Right lobe of liver (tissue), 6 donors: ENCODE measurements around the gene TNNT3. TPM values are rescaled to one million over a fixed set of nuclear protein-coding genes. Genes with fewer than 3 reads are reported as not detected.
"Not testable (repeated sequence)": the region's sequence is repeated elsewhere in the genome, so short reads cannot be mapped to it uniquely, and the experiment has no call there.

Experiments used
- ATAC-seq, 4 donors: fragments of 200-7000 bp; cut with Tn5 transposase; one replicate each; pipeline ENCODE4 v1.9.1; 2020; ENCODE audit warnings: mild to moderate bottlenecking in 4 of 4, moderate library complexity in 4 of 4
- DNase-seq, 3 donors: peaks; one replicate each; pipeline ENCODE4 v3.0.0-alpha.2; 2020
- H3K27ac ChIP-seq, 3 donors: fragments of 200-600 bp; one replicate each; pipeline ENCODE4 v1.8.0; 2022
- H3K27me3 ChIP-seq, 2 donors: fragments of 200-600 bp; one replicate each; pipeline ENCODE4 v1.8.0; 2022
- H3K36me3 ChIP-seq, 4 donors: fragments of 200-600 bp; sonication (generic) in 1 of 4; one replicate each; pipeline versions ENCODE4 v1.5.1 to v1.8.0; 2017 to 2022; ENCODE audit warnings: control low read depth in 1 of 4
- H3K4me1 ChIP-seq, 4 donors: fragments of 200-600 bp; sonication (generic) in 1 of 4; one replicate each; pipeline versions ENCODE4 v1.5.1 to v1.8.0; 2017 to 2022; ENCODE audit warnings: control low read depth in 1 of 4
- H3K4me3 ChIP-seq, 3 donors: fragments of 200-600 bp; one replicate each; pipeline ENCODE4 v1.8.0; 2022
- H3K9me3 ChIP-seq, 4 donors: fragments of 200-600 bp; sonication (generic) in 1 of 4; one replicate each; pipeline versions ENCODE4 v1.5.1 to v1.8.0; 2017 to 2022; ENCODE audit warnings: control low read depth in 1 of 4
- CTCF ChIP-seq, 4 donors: fragments of 200-600 bp in 3 of 4; fragments of 450-650 bp in 1 of 4; IDR thresholded peaks; one replicate each; pipeline versions ENCODE4 v1.5.1 to v1.8.0; 2016 to 2022; ENCODE audit warnings: antibody characterized with exemption in 4 of 4, mild to moderate bottlenecking in 2 of 4
- POLR2A ChIP-seq: fragments of 450-650 bp; IDR thresholded peaks from one replicate; pipeline ENCODE4 v1.6.1; 2017; ENCODE audit warnings: antibody characterized with exemption, mild to moderate bottlenecking
- WGBS: methylation state at CpG from one replicate; pipeline ENCODE4 v1.1.6; 2018; ENCODE audit warnings: low coverage, low lambda C conversion rate; ENCODE audit not compliant: insufficient coverage; ENCODE audit errors: missing lambda C conversion rate; 5-methylcytosine and 5-hydroxymethylcytosine counted together
- intact Hi-C, 2 donors: fragments of 100-400 bp; cut with DNase I; formaldehyde crosslinking; loops; one replicate each; pipeline versions ENCODE4 v1.11.2 to v1.14.1; 2022
- total RNA-seq, 6 experiments: library from RNA; depleted of rRNA in 2 of 6; stranded (reverse); fragments of >200 nt in 2 of 6; fragmentation: NEBNext Ultra II Directional in 3 of 6; extraction: Animal tissue kit (Norgen Biotek cat#: 25700) in 3 of 6; gene quantifications; one replicate each; pipeline versions ENCODE4 v1.1.0 to v1.2.4, GENCODE V29; 2016 to 2023
- donor health status: DM: no; HTN: yes; CAD: no.
- donor health status: DM: no; HTN: no; CAD: no.
- donor health status: DM: no; HTN: no; CAD: no.
- donor health status: DM: no; HTN: yes; CAD: no.
- donor health status: DM: no; HTN: yes; CAD: no.

TNNT3 gene
- total RNA-seq, 6 experiments from 2014 or later = 0.44 to 2.2 TPM; not detected in 4

GRCh38 chr11:1884303-1884700, 35.2 kb upstream of the TNNT3 start:
- no peaks in the 10 kb centered on the region for H3K4me1 ChIP-seq
- 94% methylated on average over 3 of the region's 5 CpGs for WGBS
- no peaks in the 10 kb centered on the region for H3K36me3 ChIP-seq
- H3K27me3 ChIP-seq = no peaks in the 10 kb centered on the region
- intact Hi-C loops = no loop called here
- no peak overlapping the region for H3K27ac ChIP-seq
- ATAC-seq (no peak), DNase-seq (peak in 1 of 3 donors; percentile 39)
- no peak overlapping the region for H3K4me3 ChIP-seq
- TF ChIP-seq CTCF (IDR thresholded peaks at IDR 0.05) (no peak), POLR2A (no peak)
- no peaks in the 10 kb centered on the region for H3K9me3 ChIP-seq

- H3K9me3 ChIP-seq, H3K27me3 ChIP-seq, H3K27ac ChIP-seq, H3K4me3 ChIP-seq, ATAC-seq, DNase-seq, intact Hi-C loops, H3K36me3 ChIP-seq, H3K4me1 ChIP-seq: not testable (repeated sequence)
- no CpG with 5 or more reads among the region's 13 CpGs for WGBS
Observed at GRCh38 chr11:1886551-1886950, 33.0 kb upstream of the TNNT3 start.

- Histone ChIP-seq H3K27ac (no peak overlapping the region), H3K9me3 (no peaks in the 10 kb centered on the region), H3K36me3 (no peaks in the 10 kb centered on the region), H3K4me3 (no peak overlapping the region), H3K4me1 (no peaks in the 10 kb centered on the region), H3K27me3 (no peaks in the 10 kb centered on the region)
- TF ChIP-seq POLR2A (no peak), CTCF (IDR thresholded peaks at IDR 0.05) (no peak)
- intact Hi-C loops = no loop called here
- 72% methylated on average over 2 of the region's 11 CpGs for WGBS
- DNase-seq = no peak
- ATAC-seq = no peak
Observed at GRCh38 chr11:1887451-1888346, 31.8 kb upstream of the TNNT3 start.

GRCh38 chr11:1888347-1888753, 31.2 kb upstream of the TNNT3 start:
- Histone ChIP-seq H3K27ac (no peak overlapping the region), H3K27me3 (no peaks in the 10 kb centered on the region), H3K9me3 (no peaks in the 10 kb centered on the region), H3K4me1 (no peaks in the 10 kb centered on the region), H3K36me3 (no peaks in the 10 kb centered on the region), H3K4me3 (no peak overlapping the region)
- no CpG with 5 or more reads among the region's 9 CpGs for WGBS
- TF ChIP-seq POLR2A (no peak), CTCF (IDR thresholded peaks at IDR 0.05) (no peak)
- no peak for DNase-seq
- intact Hi-C loops = no loop called here
- no peak for ATAC-seq

GRCh38 chr11:1888811-1889210, 30.7 kb upstream of the TNNT3 start:
- no peak overlapping the region for H3K27ac ChIP-seq
- DNase-seq (no peak), ATAC-seq (no peak)
- no peaks in the 10 kb centered on the region for H3K27me3 ChIP-seq
- H3K4me3 ChIP-seq = no peak overlapping the region
- intact Hi-C loops = no loop called here
- no peaks in the 10 kb centered on the region for H3K4me1 ChIP-seq
- WGBS = 54% methylated on average over 4 of the region's 6 CpGs
- H3K9me3 ChIP-seq = no peaks in the 10 kb centered on the region
- TF ChIP-seq CTCF (IDR thresholded peaks at IDR 0.05) (no peak), POLR2A (no peak)
- H3K36me3 ChIP-seq = no peaks in the 10 kb centered on the region
